Right atrium auricular region (tissue), 2 donors: Measurements from ENCODE around the gene CLIP4. TPM values are rescaled to one million over a fixed set of nuclear protein-coding genes. Genes with fewer than 3 reads are reported as not detected.

ENCODE experiments used
- DNase-seq: peaks from one replicate; pipeline ENCODE4 v3.0.0-alpha.2; 2019; ENCODE audit warnings: low spot score
- H3K27ac ChIP-seq, 2 donors: fragments of 200-600 bp; sonication (generic); 1 replicate in 1 of 2; 2 replicates in 1 of 2; pipeline ENCODE4 v1.5.1; 2016 to 2019
- H3K27me3 ChIP-seq, 2 donors: fragments of 200-600 bp; sonication (generic); one replicate each; pipeline versions ENCODE4 v1.5.1 to v1.6.0; 2017 to 2019
- H3K36me3 ChIP-seq: fragments of 200-600 bp; sonication (generic); one replicate; pipeline ENCODE4 v1.5.1; 2016
- H3K4me1 ChIP-seq, 2 donors: fragments of 200-600 bp; sonication (generic); one replicate each; pipeline versions ENCODE4 v1.5.1 to v1.6.0; 2017 to 2019
- H3K4me3 ChIP-seq, 2 donors: fragments of 200-600 bp; sonication (generic); 1 replicate in 1 of 2; 2 replicates in 1 of 2; pipeline ENCODE4 v1.5.1; 2017 to 2019; ENCODE audit warnings: mild to moderate bottlenecking in 1 of 2, moderate library complexity in 1 of 2
- H3K9me3 ChIP-seq, 2 donors: fragments of 200-600 bp; sonication (generic); one replicate each; pipeline ENCODE4 v1.5.1; 2019
- CTCF ChIP-seq, 2 donors: fragments of 200-600 bp; sonication (generic); IDR thresholded peaks; one replicate each; pipeline ENCODE4 v1.5.1; 2019; ENCODE audit warnings: antibody characterized with exemption in 2 of 2
- total RNA-seq, 2 donors: library from RNA; depleted of rRNA; stranded (reverse); fragments of >200 nt; gene quantifications; one replicate each; pipeline ENCODE4 v1.1.0, GENCODE V29; 2016

The CLIP4 gene
- total RNA-seq, 2 donors from 2014 or later, result 66.5 to 71.0 TPM

- H3K4me3 ChIP-seq, result no peak overlapping the region
- TF ChIP-seq CTCF (IDR thresholded peaks at IDR 0.05), result no peak
- no peak for DNase-seq
- no peak overlapping the region for H3K27ac ChIP-seq
- H3K9me3 ChIP-seq, result no peaks in the 10 kb centered on the region
- no peaks in the 10 kb centered on the region for H3K4me1 ChIP-seq
- peaks cover 40% of the 10 kb centered on the region for H3K36me3 ChIP-seq
- H3K27me3 ChIP-seq, result no peaks in the 10 kb centered on the region
Measured at GRCh38 chr2:29147963-29148362, 32.7 kb downstream of the CLIP4 start.

- Histone ChIP-seq H3K27ac (no peak overlapping the region), H3K27me3 (no peaks in the 10 kb centered on the region), H3K36me3 (peaks cover 63% of the 10 kb centered on the region), H3K9me3 (no peaks in the 10 kb centered on the region), H3K4me3 (no peak overlapping the region), H3K4me1 (peaks cover 0 to 11% of the 10 kb centered on the region in 2 donors)
- no peak for TF ChIP-seq CTCF (IDR thresholded peaks at IDR 0.05)
- DNase-seq, result no peak
Measured at GRCh38 chr2:29154610-29155009, 39.4 kb downstream of the CLIP4 start.

- Histone ChIP-seq H3K9me3 (no peaks in the 10 kb centered on the region), H3K27me3 (no peaks in the 10 kb centered on the region), H3K4me3 (no peak overlapping the region), H3K36me3 (peaks cover 73% of the 10 kb centered on the region), H3K27ac (no peak overlapping the region), H3K4me1 (peaks cover 0 to 11% of the 10 kb centered on the region in 2 donors)
- TF ChIP-seq CTCF (IDR thresholded peaks at IDR 0.05), result no peak
- no peak for DNase-seq
Measured at GRCh38 chr2:29155578-29155977, 40.4 kb downstream of the CLIP4 start.

GRCh38 chr2:29157131-29157530, 41.9 kb downstream of the CLIP4 start:
- no peak overlapping the region for H3K4me3 ChIP-seq
- no peak overlapping the region for H3K27ac ChIP-seq
- no peak for TF ChIP-seq CTCF (IDR thresholded peaks at IDR 0.05)
- H3K9me3 ChIP-seq, result no peaks in the 10 kb centered on the region
- no peak for DNase-seq
- peaks cover 0 to 11% of the 10 kb centered on the region in 2 donors for H3K4me1 ChIP-seq
- H3K27me3 ChIP-seq, result no peaks in the 10 kb centered on the region
- peaks cover 85% of the 10 kb centered on the region for H3K36me3 ChIP-seq

- Histone ChIP-seq H3K36me3 (peaks cover 75% of the 10 kb centered on the region), H3K27ac (peak overlapping the region in 1 of 2 donors; percentile 19), H3K9me3 (no peaks in the 10 kb centered on the region), H3K4me3 (no peak overlapping the region), H3K27me3 (no peaks in the 10 kb centered on the region), H3K4me1 (peaks cover 0 to 11% of the 10 kb centered on the region in 2 donors)
- TF ChIP-seq CTCF (IDR thresholded peaks at IDR 0.05), result no peak
- DNase-seq, result no peak
Measured at GRCh38 chr2:29159125-29159524, 43.9 kb downstream of the CLIP4 start.

GRCh38 chr2:29160184-29160583, 45.0 kb downstream of the CLIP4 start:
- peaks cover 65% of the 10 kb centered on the region for H3K36me3 ChIP-seq

More at GRCh38 chr2:29160184-29160583, 45.0 kb downstream of the CLIP4 start:
- H3K27ac ChIP-seq, result no peak overlapping the region
- no peak for TF ChIP-seq CTCF (IDR thresholded peaks at IDR 0.05)
- H3K4me1 ChIP-seq, result peaks cover 0 to 11% of the 10 kb centered on the region in 2 donors
- DNase-seq, result no peak
- no peaks in the 10 kb centered on the region for H3K27me3 ChIP-seq
- no peaks in the 10 kb centered on the region for H3K9me3 ChIP-seq
- H3K4me3 ChIP-seq, result no peak overlapping the region
